SK-N-SH (cell line): ENCODE results near the gene CDKL5.

ENCODE experiments used
- TF ChIP-seq, protein P1 (sequence below): IDR thresholded peaks from 2 replicates; pipeline ENCODE4 v1.4.0; 2012; ENCODE audit warnings: low read depth
- TF ChIP-seq, protein P2 (sequence below): IDR thresholded peaks from 2 replicates; pipeline ENCODE4 v1.6.1; 2012; ENCODE audit warnings: mild to moderate bottlenecking, low read depth, low read length, moderate library complexity

DNA sequence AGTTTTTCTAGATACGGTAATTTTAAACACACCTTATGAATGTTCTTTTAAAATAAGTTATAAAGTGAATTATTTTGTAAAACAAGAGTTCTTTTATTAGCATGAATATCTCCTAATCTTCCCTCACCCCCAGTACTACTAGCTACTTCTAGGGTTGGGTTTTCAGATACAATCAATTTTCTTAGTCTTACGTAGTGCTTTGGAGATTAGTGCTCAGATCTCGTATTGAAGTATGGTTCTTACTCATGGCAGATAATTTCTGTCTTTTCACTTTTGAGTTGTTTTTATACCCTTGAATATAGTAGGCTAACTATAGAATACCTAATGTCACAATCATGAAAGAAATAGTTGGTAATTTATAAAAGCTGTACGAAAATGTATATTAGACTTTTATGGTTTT is 43.2 kb downstream of the CDKL5 start:
- TF ChIP-seq, protein P1, sequence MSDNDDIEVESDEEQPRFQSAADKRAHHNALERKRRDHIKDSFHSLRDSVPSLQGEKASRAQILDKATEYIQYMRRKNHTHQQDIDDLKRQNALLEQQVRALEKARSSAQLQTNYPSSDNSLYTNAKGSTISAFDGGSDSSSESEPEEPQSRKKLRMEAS: no peak
- TF ChIP-seq, protein P2, sequence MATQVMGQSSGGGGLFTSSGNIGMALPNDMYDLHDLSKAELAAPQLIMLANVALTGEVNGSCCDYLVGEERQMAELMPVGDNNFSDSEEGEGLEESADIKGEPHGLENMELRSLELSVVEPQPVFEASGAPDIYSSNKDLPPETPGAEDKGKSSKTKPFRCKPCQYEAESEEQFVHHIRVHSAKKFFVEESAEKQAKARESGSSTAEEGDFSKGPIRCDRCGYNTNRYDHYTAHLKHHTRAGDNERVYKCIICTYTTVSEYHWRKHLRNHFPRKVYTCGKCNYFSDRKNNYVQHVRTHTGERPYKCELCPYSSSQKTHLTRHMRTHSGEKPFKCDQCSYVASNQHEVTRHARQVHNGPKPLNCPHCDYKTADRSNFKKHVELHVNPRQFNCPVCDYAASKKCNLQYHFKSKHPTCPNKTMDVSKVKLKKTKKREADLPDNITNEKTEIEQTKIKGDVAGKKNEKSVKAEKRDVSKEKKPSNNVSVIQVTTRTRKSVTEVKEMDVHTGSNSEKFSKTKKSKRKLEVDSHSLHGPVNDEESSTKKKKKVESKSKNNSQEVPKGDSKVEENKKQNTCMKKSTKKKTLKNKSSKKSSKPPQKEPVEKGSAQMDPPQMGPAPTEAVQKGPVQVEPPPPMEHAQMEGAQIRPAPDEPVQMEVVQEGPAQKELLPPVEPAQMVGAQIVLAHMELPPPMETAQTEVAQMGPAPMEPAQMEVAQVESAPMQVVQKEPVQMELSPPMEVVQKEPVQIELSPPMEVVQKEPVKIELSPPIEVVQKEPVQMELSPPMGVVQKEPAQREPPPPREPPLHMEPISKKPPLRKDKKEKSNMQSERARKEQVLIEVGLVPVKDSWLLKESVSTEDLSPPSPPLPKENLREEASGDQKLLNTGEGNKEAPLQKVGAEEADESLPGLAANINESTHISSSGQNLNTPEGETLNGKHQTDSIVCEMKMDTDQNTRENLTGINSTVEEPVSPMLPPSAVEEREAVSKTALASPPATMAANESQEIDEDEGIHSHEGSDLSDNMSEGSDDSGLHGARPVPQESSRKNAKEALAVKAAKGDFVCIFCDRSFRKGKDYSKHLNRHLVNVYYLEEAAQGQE: no peak
